ENCODE measurements around the gene KERA. TPM values are rescaled to one million over a fixed set of nuclear protein-coding genes. Genes with fewer than 3 reads are reported as not detected.
A peak's percentile ranks its signal among the peaks of the same experiment; 100 is the strongest.

Gene KERA
- total RNA-seq, 4 donors from 2014 or later: not detected

DNA sequence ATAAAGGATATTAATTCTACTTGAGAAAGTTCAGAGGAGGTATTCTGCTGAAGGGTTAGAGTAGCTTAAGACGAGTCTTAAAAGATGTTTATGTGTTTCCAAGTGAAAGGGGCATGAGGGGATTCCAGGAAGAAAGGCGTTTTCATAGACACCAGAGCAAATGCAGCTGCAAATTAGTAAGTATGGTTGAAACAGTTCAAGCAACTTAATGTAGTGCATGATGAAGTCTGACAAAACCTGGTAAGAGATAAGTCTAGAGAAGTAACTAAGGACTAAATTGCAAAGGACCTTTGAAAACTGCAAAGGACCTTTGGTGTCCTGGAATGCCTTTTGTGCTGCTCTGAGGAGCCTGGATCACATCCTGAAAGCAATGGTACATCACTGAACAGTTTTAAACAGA is 42.0 kb upstream of the KERA start:
- TF ChIP-seq, protein P1, sequence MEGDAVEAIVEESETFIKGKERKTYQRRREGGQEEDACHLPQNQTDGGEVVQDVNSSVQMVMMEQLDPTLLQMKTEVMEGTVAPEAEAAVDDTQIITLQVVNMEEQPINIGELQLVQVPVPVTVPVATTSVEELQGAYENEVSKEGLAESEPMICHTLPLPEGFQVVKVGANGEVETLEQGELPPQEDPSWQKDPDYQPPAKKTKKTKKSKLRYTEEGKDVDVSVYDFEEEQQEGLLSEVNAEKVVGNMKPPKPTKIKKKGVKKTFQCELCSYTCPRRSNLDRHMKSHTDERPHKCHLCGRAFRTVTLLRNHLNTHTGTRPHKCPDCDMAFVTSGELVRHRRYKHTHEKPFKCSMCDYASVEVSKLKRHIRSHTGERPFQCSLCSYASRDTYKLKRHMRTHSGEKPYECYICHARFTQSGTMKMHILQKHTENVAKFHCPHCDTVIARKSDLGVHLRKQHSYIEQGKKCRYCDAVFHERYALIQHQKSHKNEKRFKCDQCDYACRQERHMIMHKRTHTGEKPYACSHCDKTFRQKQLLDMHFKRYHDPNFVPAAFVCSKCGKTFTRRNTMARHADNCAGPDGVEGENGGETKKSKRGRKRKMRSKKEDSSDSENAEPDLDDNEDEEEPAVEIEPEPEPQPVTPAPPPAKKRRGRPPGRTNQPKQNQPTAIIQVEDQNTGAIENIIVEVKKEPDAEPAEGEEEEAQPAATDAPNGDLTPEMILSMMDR (IDR thresholded peaks at IDR 0.05): no peak
- DNase-seq (ENCODE audit: low spot score): no peak
- no peak for ATAC-seq (ENCODE audit: low FRiP score)

DNA sequence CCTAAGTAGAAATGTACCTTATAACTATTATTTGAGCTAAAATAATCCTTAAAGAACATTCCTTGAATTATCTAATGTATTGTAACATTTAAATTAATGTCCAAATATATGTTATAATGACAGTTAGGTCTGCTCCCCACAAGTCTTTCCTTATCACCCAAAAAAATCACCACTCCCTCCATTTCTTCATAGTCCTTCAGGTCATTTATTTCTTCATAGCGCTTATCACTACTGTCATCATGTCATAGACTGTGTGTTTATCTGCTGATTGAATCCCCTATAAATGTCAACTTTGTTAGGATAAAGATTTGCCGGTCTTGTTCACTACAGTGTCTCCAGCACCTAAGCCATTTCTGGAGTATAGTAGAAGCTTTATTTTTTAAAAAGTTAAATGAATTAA is 41.5 kb upstream of the KERA start:
- DNase-seq (ENCODE audit: low spot score): no peak
- ATAC-seq (ENCODE audit: low FRiP score): no peak
- TF ChIP-seq, protein P1 (IDR thresholded peaks at IDR 0.05): no peak

- no peak for DNase-seq (ENCODE audit: low spot score)
- TF ChIP-seq, protein P1 (IDR thresholded peaks at IDR 0.05): no peak
- ATAC-seq (ENCODE audit: low FRiP score): peak; percentile 44
Measured at GRCh38 chr12:91098941-91099340, 41.1 kb upstream of the KERA start.

DNA sequence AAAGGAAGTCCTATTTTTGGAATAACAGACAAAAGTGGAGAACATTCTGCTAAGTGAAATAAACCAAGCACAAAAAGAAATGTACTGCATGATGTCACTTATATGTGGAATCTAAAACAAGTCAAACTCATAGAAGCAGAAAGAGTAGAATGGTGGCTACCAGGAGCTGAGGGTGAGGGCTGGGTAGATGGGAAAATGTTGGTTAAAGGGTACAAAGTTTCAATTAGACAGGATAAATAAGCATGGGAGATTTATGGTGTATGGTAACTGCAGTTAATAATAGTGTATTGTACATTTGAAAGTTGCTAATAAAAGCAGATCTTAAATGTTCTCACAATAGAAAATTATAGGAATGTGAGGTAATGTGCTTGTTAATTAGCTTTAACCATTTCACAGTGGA is 40.6 kb upstream of the KERA start:
- TF ChIP-seq, protein P1 (IDR thresholded peaks at IDR 0.05): no peak
- ATAC-seq (ENCODE audit: low FRiP score) (no peak), DNase-seq (ENCODE audit: low spot score) (no peak)

DNA sequence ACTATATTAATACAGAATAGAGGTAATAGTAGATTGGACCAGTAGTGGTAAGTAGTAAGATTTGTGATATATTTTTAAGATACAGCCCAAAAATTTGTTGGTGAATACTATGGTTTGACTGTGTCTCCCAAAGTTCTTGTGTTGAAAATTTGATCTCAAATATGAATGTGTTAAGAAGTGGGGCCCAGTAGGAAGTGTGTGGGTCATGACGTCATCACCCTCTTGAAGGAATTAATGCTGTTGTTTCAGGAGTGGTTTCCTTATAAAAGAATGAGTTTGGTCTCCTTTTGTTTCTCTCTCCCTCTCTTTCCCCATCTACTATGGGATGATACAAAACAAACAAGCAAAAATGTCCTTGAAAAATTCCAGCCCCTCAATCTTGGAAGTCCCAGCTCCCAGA is 37.1 kb upstream of the KERA start:
- DNase-seq (ENCODE audit: low spot score) (no peak), ATAC-seq (ENCODE audit: low FRiP score) (no peak)
- TF ChIP-seq, protein P1 (IDR thresholded peaks at IDR 0.05): no peak

- DNase-seq (ENCODE audit: low spot score) (no peak), ATAC-seq (ENCODE audit: low FRiP score) (no peak)
- TF ChIP-seq, protein P1 (IDR thresholded peaks at IDR 0.05): no peak
Measured at GRCh38 chr12:91094032-91094662, 36.3 kb upstream of the KERA start.

GRCh38 chr12:91093341-91093740 is 35.5 kb upstream of the KERA start:
- TF ChIP-seq, protein P1 (IDR thresholded peaks at IDR 0.05): no peak
- DNase-seq (ENCODE audit: low spot score): no peak
- ATAC-seq (ENCODE audit: low FRiP score): no peak
